Measurements from ENCODE around the gene PANX2. TPM values are rescaled to one million over a fixed set of nuclear protein-coding genes. Genes with fewer than 3 reads are reported as not detected.

Gene PANX2
- total RNA-seq, 1 experiment from 2014 or later = 9.4 TPM

GRCh38 chr22:50218153-50218995, 47.8 kb downstream of the PANX2 start:
- Histone ChIP-seq H3K79me2 (ENCODE audit: low read length) (no peaks in the 10 kb centered on the region), H3K4me3 (ENCODE audit: low read length) (no peak overlapping the region), H3K9ac (ENCODE audit: low read length) (no peak overlapping the region), H3K9me2 (replicated peaks; ENCODE audit: low read length) (no peaks in the 10 kb centered on the region), H3K4me1 (ENCODE audit: insufficient read depth, low read length) (no peaks in the 10 kb centered on the region), H2AFZ (ENCODE audit: low read length) (no peak overlapping the region), H4K20me1 (ENCODE audit: low read length) (no peaks in the 10 kb centered on the region), H3K27ac (ENCODE audit: low read length) (no peak overlapping the region), H3K27me3 (ENCODE audit: low read length) (no peaks in the 10 kb centered on the region), H3K4me2 (ENCODE audit: low read length) (no peak overlapping the region), H3F3A (ENCODE audit: low read length, unreplicated experiment) (no peaks in the 10 kb centered on the region), H3K9me3 (ENCODE audit: low read length) (no peaks in the 10 kb centered on the region), H3K36me3 (ENCODE audit: low read depth, low read length) (peaks cover 5% of the 10 kb centered on the region; the same call in 1 of the 2 replicates)
- intact Hi-C loops (cut with micrococcal nuclease) = no loop called here
- ChIA-PET POLR2A (ENCODE audit: unreplicated experiment) (no interaction called here), CTCF (no interaction called here)
- ATAC-seq (no peak; the same call in 1 of the 2 replicates), DNase-seq (no peak)
- no TSS peak for BruUV-seq (replicated peaks)
- TF ChIP-seq, protein P1, sequence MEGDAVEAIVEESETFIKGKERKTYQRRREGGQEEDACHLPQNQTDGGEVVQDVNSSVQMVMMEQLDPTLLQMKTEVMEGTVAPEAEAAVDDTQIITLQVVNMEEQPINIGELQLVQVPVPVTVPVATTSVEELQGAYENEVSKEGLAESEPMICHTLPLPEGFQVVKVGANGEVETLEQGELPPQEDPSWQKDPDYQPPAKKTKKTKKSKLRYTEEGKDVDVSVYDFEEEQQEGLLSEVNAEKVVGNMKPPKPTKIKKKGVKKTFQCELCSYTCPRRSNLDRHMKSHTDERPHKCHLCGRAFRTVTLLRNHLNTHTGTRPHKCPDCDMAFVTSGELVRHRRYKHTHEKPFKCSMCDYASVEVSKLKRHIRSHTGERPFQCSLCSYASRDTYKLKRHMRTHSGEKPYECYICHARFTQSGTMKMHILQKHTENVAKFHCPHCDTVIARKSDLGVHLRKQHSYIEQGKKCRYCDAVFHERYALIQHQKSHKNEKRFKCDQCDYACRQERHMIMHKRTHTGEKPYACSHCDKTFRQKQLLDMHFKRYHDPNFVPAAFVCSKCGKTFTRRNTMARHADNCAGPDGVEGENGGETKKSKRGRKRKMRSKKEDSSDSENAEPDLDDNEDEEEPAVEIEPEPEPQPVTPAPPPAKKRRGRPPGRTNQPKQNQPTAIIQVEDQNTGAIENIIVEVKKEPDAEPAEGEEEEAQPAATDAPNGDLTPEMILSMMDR (conservative IDR thresholded peaks at IDR 0.05; ENCODE audit: low read depth, low read length) = no peak
- TF ChIP-seq EZH2 (IDR thresholded peaks at IDR 0.05; ENCODE audit: low read length, unreplicated experiment) (no peak), EZH2phosphoT487 (IDR thresholded peaks at IDR 0.05; ENCODE audit: borderline replicate concordance, low read length) (no peak)

- H3K79me2 ChIP-seq (ENCODE audit: low read length) = no peaks in the 10 kb centered on the region
- TF ChIP-seq EZH2phosphoT487 (IDR thresholded peaks at IDR 0.05; ENCODE audit: borderline replicate concordance, low read length) (no peak), EZH2 (IDR thresholded peaks at IDR 0.05; ENCODE audit: low read length, unreplicated experiment) (no peak)
- TF ChIP-seq, protein P1 (conservative IDR thresholded peaks at IDR 0.05; ENCODE audit: low read depth, low read length) = no peak
Measured at GRCh38 chr22:50218996-50219727, 48.6 kb downstream of the PANX2 start.

More at GRCh38 chr22:50218996-50219727, 48.6 kb downstream of the PANX2 start:
- H3F3A ChIP-seq (ENCODE audit: low read length, unreplicated experiment) = no peaks in the 10 kb centered on the region
- H3K9ac ChIP-seq (ENCODE audit: low read length) = no peak overlapping the region
- no peak overlapping the region for H3K4me3 ChIP-seq (ENCODE audit: low read length)
- no peaks in the 10 kb centered on the region for H3K9me2 ChIP-seq (replicated peaks; ENCODE audit: low read length)
- ATAC-seq (peak; percentile 51), DNase-seq (peak; percentile 51)
- no peaks in the 10 kb centered on the region for H3K9me3 ChIP-seq (ENCODE audit: low read length)
- H3K27ac ChIP-seq (ENCODE audit: low read length) = no peak overlapping the region
- ChIA-PET POLR2A (ENCODE audit: unreplicated experiment) (no interaction called here), CTCF (no interaction called here)
- BruUV-seq (replicated peaks) = no TSS peak
- H3K27me3 ChIP-seq (ENCODE audit: low read length) = no peaks in the 10 kb centered on the region
- H2AFZ ChIP-seq (ENCODE audit: low read length) = no peak overlapping the region
- no peaks in the 10 kb centered on the region for H4K20me1 ChIP-seq (ENCODE audit: low read length)
- H3K4me2 ChIP-seq (ENCODE audit: low read length) = no peak overlapping the region
- peaks cover 5% of the 10 kb centered on the region; the same call in 1 of the 2 replicates for H3K36me3 ChIP-seq (ENCODE audit: low read depth, low read length)
- H3K4me1 ChIP-seq (ENCODE audit: insufficient read depth, low read length) = no peaks in the 10 kb centered on the region
- intact Hi-C loops (cut with micrococcal nuclease) = no loop called here
